GM12873 (cell line): Measurements from ENCODE around the gene CUBN.

ENCODE experiments used
- TF ChIP-seq, protein P1 (sequence below): IDR thresholded peaks from 2 replicates; pipeline ENCODE4 v1.5.1; 2012; ENCODE audit warnings: low read depth, mild to moderate bottlenecking, moderate library complexity, low read length, control low read depth; ENCODE audit not compliant: insufficient read depth; ENCODE audit errors: missing control alignments

CUBN gene

DNA sequence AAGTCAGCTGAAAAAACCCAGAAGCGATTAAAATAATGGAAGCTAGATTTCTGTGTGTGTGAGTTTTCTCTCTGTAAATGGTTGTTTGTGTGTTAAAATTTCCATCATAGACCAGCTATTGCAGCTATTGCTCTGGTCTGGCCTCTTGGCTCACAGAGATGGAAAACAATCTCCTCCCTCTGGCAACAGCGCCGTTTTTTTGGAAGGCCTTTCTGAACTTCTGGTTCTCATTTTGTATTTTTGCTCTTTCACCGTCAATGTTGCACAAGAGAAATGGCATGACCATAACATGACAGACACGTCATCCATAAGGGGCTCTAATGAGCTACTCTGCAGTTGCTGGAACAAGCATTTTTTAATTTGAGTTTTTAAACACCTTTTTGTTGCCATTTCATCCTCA lies 91.0 kb downstream of the CUBN start:
- TF ChIP-seq, protein P1, sequence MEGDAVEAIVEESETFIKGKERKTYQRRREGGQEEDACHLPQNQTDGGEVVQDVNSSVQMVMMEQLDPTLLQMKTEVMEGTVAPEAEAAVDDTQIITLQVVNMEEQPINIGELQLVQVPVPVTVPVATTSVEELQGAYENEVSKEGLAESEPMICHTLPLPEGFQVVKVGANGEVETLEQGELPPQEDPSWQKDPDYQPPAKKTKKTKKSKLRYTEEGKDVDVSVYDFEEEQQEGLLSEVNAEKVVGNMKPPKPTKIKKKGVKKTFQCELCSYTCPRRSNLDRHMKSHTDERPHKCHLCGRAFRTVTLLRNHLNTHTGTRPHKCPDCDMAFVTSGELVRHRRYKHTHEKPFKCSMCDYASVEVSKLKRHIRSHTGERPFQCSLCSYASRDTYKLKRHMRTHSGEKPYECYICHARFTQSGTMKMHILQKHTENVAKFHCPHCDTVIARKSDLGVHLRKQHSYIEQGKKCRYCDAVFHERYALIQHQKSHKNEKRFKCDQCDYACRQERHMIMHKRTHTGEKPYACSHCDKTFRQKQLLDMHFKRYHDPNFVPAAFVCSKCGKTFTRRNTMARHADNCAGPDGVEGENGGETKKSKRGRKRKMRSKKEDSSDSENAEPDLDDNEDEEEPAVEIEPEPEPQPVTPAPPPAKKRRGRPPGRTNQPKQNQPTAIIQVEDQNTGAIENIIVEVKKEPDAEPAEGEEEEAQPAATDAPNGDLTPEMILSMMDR, result no peak

DNA sequence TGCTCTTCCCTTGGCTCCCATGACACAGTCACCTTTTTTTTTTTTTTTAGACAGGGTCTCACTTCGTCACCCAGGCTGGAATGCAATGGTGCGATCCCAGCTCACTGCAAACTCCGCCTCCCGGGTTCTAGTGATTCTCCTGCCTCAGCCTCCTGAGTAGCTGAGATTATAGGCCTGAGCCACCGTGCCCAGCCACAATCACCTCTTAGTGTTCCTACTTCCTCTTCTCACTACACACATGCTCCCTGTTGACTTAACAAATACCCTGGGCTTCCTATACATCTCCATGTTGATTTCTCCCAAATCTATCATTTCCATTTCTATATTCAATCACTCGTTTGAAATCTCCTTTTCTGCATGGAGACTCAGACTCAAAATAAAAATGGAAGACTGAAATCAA lies 91.7 kb downstream of the CUBN start:
- TF ChIP-seq, protein P1, result no peak

DNA sequence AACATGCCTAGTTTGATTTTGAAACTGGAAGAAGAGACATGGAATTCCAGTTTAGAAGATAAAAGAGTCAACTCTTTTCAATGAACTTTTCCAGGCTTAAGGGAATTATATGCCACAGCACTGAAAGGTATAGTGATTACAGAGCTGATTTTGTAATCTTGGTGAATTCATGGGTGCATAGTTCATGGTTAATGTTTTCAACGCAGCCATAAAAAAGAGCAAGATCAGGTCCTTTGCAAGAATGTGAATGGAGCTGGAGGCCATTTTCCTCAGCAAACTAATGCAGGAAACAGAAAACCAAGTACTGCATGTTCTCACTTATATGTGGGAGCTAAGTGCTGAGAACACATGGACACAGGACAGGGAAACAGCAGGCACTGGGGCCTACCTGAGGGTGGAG lies 94.2 kb downstream of the CUBN start:
- TF ChIP-seq, protein P1, result no peak

DNA sequence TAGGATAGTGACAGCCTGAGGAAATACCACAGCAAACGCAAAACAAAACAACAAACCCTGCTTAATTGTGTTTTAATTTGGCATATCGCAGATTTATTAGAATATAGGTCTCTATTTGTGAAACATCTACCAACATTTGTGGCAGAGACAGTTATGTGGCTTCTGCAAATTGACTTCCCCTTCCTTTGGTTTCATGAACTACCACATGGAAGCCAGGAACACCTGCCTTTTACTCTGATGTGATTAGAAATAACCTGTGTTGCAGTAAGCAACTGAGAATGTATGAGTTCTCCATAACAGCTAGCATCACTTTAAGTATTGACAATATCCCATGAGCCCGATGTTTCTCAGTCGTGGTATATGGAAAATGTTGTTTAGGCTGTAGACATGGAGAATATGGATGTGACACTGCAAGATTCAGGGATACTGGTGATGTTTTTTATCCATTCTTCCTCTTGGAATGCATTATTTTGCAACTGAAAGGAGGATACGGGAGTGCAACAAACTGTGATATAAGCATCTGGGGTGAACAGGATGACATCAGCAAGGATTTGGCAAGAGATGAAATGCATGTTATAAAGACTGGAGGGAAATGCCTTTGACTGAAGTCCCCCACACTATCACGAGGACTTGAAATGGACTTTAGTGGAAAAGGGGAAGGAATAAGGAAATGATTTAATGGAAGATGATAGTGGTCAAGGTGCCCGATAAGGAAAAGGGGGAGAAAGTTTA lies 95.9 kb downstream of the CUBN start:
- TF ChIP-seq, protein P1, result no peak

DNA sequence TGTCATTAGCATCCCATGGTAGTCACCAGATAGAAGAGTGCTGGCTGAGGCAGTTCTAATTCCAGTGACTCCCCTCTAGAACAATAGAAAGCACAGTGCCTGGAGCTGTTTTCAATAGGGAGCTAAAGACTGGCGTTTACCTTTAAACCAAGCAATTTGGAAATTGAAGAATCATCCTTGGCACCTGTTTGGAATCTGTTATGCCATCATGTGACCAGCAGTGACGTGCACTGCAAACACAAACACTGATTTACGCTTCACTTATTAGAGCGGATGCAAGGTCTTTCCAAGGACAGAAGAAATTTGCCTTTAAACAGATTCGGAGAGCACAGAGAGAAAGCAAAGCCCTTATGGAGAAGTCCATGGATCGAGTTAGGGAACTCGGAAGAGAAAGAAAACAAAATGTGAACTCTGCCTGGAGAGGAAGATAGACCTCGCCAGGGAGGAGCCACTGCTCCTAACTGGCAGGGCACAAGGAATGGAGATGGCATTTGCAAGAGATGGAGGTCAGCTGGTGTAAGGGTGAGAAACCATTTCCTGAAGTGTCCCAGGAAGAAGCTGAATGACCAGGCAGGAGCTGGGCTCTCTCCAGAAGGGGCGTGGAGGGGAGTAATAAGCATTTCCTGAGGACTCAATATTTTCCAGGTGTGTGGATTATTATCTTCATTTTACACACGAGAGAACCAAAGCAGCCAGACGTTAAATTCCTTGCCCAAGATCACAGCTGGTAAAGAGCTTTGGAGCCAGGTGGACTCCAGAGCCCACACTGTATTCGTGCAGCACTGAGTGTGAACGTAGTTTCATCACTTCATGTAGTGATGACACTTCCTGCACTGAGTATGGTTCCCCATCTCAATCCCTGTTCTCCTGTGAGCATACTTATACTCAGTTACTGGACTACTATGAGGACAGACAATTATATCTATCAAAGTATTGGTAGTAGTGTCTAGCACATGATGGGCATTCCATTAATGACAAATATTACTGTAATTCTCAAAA lies 97.7 kb downstream of the CUBN start:
- TF ChIP-seq, protein P1, result no peak

DNA sequence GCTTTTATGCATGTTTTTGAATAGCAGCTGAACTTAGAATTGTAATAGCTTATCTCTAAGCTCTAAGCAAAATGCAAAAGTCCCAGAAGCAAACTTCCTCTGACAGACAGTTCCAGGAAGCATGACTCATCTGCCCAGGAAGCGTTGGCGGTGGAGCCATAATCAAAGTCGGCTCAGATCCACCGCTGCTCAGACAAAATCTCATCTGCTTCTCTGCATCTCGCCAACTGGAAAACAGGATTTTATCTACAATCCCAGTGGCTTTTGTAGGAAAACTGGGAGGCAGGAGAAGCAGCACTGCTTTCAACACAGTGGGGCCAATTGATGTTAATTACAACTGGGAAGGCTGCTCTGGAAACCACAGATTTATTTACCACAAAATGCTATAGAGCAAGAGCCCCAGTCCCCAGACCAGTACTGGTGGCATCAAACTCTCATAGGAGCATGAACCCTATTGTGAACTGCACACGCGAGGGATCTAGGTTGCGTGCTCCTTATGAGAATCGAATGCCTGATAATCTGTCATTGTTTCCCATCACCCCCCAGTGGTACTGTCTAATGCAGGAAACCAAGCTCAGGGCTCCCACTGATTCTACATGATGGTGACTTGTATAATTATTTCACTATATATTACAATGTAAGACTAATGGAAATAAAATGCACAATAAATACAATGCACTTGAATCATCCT lies 99.9 kb downstream of the CUBN start:
- TF ChIP-seq, protein P1, result no peak

DNA sequence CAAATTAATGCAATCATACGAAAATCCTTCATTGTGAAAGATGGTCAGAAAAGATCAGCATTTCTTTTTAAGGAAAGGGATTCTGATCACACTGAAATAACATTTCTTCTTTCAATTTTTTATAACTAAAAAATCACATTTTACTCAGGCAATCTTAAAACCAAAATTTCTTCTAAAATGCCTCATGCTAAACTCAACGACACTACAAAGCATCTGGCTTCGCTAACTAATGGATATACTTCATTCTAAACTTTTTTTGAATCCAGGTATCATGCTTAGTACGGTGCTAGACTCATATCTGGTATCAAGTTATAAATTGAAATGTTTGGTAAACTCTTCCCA lies 100.4 kb downstream of the CUBN start:
- TF ChIP-seq, protein P1, result no peak
